HG03103 (cell line): ENCODE measurements around the gene TACO1.

Source experiments
- ATAC-seq: cut with Tn5 transposase; IDR thresholded peaks from one replicate; pipeline ENCODE4 v1.9.1; 2021; ENCODE audit warnings: low read depth; ENCODE audit not compliant: unreplicated experiment

The TACO1 gene

GRCh38 chr17:63634816-63635215, 34.1 kb downstream of the TACO1 start:
- ATAC-seq: no peak

DNA sequence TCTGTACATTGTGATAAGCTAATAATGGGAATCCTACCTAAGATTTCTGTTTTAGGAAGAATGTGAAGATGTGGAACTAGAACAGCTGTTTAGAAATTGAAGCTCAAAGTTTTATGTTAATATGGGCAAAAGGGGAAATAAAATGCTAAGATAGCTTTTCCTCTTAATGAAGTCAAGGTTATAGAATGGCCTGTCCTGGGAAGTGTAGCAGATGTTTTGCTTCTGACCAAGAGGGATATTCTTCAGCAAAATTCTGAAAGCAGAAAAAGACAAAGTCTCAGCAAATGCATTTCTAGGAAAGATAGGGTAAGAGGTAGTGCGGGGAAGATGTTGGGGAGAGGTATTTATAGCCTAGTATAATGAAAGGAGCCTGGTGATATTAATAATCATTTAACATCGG, 34.6 kb downstream of the TACO1 start:
- no peak for ATAC-seq

DNA sequence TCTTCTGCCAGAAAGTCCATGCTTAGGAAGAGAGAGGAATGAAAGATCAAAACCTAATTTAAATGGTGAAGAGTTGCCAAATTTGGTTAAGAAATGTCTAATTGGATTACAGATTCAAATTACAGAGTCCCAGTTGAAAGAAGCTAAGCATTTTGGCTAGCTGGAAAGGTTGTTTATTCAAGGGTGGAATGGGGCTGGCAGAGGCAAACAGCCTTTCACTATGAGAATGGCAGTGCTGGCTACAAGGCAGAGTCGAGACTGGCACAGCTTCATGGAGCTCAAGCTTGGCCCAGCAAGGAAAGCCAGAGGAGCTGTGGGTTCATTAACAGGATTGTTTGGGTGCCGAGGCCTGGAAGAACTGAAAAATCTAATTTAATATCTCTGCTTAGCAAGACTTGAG, 35.1 kb downstream of the TACO1 start:
- ATAC-seq: no peak

GRCh38 chr17:63639125-63639524, 38.4 kb downstream of the TACO1 start:
- ATAC-seq: no peak

DNA sequence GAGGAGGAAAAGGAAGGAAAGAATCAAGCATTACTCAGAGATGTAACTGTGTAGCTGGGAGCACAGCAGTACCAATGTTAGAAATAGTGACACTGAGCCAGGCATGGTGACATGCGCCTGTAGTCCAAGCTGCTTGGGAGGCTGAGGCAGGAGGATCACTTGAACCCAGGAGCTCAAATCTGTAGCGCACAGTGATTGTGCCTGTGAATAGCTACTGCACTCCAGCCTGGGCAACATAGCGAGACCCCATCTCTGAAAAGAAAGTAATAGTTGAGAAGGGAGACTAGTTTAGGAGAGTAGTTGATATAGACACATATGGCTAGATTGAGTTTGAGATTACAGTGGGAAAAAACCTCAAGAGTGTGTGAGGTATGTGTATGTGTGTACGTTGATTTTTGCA, 39.3 kb downstream of the TACO1 start:
- ATAC-seq: no peak

GRCh38 chr17:63641692-63642448, 41.2 kb downstream of the TACO1 start:
- no peak for ATAC-seq

GRCh38 chr17:63644846-63645245, 44.2 kb downstream of the TACO1 start:
- ATAC-seq: no peak

GRCh38 chr17:63645775-63646487, 45.2 kb downstream of the TACO1 start:
- ATAC-seq: peak; percentile 65

DNA sequence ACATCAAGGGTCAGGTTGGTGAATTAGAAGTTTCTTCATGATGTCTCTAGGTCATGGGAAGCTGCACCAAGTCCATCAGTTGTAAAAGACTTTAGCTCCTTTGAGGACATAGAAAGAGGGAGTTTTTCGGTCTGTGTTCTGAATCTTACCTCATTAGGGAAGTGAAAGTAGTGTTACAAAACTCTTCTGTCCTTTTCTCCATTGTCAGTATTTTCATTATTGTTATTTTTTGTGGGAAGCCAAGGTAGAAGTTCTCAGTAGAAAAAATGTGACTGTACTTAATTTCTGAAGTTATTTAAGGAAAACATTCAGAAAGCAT, 45.8 kb downstream of the TACO1 start:
- ATAC-seq: peak; percentile 77

DNA sequence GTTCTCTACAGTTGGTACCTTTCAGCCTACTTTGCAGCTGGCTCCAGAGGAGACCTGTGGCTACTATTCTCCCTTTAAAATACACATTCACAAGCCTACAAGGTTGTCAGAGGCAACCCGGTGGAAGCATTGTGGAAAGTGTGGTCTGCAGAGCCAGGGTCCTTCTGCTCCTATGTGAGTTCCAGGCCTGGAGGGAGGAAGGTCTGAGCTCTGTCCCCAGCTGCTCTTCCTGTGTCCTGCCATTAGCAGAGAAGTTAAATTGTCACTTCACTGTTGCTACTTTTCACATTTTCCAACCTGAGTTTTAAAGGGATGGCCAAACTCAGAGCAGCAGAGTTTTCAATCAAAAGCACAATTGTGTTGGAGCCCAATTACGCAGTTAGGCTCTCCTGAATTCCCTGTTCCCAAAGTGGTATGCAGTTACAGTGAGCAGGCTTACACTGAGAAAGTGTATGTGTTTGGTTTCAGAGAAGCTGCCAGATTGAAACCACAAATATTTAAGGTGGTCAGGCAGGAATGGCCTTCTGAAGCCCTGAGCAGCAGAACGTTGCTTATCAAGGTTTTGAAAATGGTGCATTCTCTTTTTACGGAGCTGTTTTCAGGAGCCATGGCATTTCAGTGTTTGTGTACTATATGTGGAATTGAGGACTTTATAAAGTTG, 46.5 kb downstream of the TACO1 start:
- ATAC-seq: no peak

DNA sequence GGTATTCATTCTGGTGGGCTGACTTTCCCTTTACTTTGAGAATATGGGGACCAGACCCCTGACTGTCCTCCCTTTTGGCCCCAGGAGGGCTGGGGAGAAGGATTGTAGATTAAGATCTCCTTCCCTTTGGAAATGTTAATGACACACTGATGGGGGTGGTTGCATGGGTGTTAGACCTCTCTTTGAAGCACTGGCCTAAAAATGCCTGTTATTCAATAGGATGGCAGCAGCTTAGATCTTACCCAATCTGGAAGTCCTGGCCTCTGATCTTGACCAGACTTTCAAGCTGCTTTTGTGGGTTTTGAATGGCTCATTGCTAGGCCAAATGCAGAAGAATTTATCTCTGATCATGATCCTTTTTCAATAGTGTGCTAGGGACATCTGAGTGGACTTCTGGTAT, 47.2 kb downstream of the TACO1 start:
- no peak for ATAC-seq

- ATAC-seq: no peak
These were observed 49.1 kb downstream of the TACO1 start for GRCh38 chr17:63649813-63650212.

- no peak for ATAC-seq
These were observed 51.4 kb downstream of the TACO1 start for GRCh38 chr17:63652106-63652505.

DNA sequence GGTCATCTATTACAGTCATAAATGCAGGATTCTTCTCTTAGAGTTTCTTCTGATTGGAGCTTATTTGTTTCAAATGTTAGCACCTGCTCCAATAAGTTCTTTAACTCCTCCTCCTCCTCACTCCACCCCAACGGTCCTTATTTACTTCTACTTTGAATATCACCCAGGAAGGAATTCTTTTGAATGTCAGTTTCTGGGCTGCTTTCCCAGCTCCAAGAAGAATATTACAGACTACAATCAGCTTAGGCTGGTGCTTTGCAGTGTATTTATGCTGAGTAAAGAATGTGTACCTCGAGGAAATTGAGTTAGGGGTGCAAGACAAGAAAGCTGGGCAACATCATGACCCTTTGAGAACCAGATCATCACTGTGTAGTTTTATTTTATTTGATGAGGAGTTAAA, 52.4 kb downstream of the TACO1 start:
- ATAC-seq: no peak

- no peak for ATAC-seq
These were observed 57.1 kb downstream of the TACO1 start for GRCh38 chr17:63657786-63658185.
